ENCODE data around the gene SOWAHA.

- TF ChIP-seq KDM1A (IDR thresholded peaks at IDR 0.05; ENCODE audit: low read depth), result no peak
- TF ChIP-seq CTCF (IDR thresholded peaks at IDR 0.05), result no peak
- TF ChIP-seq MAZ (IDR thresholded peaks at IDR 0.05; ENCODE audit: borderline replicate concordance, low read depth, low read length), result no peak
- TF ChIP-seq SREBF2 (IDR thresholded peaks at IDR 0.05), result no peak
- no peak for TF ChIP-seq POLR2A (IDR thresholded peaks at IDR 0.05; ENCODE audit: low read length)
- no peak for TF ChIP-seq MAX (IDR thresholded peaks at IDR 0.05)
- TF ChIP-seq CEBPB (IDR thresholded peaks at IDR 0.05), result no peak
- TF ChIP-seq RFX5 (IDR thresholded peaks at IDR 0.05), result no peak
Observed at GRCh38 chr5:132819468-132819867, 6.4 kb downstream of the SOWAHA start.
